ENCODE results near the gene TULP3. TPM values are rescaled to one million over a fixed set of nuclear protein-coding genes. Genes with fewer than 3 reads are reported as not detected.

The TULP3 gene, protein sequence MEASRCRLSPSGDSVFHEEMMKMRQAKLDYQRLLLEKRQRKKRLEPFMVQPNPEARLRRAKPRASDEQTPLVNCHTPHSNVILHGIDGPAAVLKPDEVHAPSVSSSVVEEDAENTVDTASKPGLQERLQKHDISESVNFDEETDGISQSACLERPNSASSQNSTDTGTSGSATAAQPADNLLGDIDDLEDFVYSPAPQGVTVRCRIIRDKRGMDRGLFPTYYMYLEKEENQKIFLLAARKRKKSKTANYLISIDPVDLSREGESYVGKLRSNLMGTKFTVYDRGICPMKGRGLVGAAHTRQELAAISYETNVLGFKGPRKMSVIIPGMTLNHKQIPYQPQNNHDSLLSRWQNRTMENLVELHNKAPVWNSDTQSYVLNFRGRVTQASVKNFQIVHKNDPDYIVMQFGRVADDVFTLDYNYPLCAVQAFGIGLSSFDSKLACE
- total RNA-seq, result 1 to 10 TPM; 4.7 to 9.6 (median 7.4) TPM
- polyA plus RNA-seq, result 1 to 10 TPM; 4.5 to 6.7 TPM
- 10.2 reads per million, percentile 36 among the genes with 10 or more reads in this experiment for total RNA-seq

DNA sequence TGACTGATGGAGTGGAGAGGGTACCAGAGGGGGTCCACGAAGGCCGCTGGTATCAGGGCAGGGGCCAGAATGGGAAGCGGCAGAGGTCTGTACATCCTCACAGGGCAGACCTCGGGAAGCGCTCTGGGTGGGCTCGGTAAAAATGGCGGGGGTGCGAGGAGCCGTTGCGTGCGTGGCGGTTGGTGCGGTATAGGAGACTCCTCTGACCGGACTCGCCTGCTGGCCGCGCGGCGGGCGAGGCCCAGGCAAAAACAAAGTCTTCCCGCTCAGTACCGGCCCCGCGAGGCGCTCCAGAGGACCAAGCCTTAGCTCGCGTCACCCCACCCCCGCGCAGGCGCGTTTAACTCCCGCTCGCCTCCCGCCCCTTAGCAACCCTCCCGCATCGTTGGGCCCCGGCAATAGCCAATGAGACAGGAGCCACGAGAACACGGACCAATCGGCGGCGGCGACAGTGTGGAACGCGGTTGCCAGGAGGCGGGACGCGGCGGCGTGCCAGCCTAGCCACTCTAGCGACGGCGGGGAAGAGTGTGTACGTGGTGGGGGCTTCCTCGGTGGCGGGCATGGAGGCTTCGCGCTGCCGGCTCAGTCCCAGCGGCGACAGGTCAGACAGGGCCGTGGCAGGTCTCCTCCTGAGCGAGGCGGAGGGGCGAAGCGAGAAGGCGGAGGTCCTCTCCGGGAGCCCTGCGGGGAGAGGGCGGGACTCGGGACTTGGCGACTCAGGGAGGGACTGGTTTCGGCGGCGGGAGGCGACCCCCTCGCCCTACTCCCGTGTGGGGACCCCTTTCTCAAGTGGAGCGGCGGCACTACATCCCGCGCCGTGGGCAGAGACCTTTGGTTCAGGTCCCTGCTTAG, at the start of gene TULP3:
Gene TULP3, plus strand, starts transcription at position 504 of the 852 bp plus-strand sequence. Its CDS starts 57 bp downstream, at position 561.
- Mint-ChIP-seq H3K27ac (peak within 1 kb of the TSS; percentile 81 to 97 (median 97)), H3K4me1 (peaks cover 15 to 35% (median 31%) of the 10 kb centered on the region in 7 donors), H3K4me3 (peak within 1 kb of the TSS; percentile 93 to 100 (median 98)), H3K27me3 (peaks cover 0 to 2% (median 0%) of the 10 kb centered on the region in 5 donors), H3K36me3 (peaks cover 0 to 11% (median 4%) of the 10 kb centered on the region in 5 donors), H3K9me3 (peaks cover 0 to 2% (median 0%) of the 10 kb centered on the region in 11 donors)
- POLR2A ChIA-PET, result interaction anchor here (0.9 to 1.8 kb wide), 4 partner anchors 10 to 95 kb away, joined by 5 to 21 read pairs (median 8); partner anchors contain the start of genes FOXM1 and RHNO1
- Histone ChIP-seq H3K27ac (ENCODE audit: low read depth, low read length) (peak within 1 kb of the TSS; percentile 89), H3K4me3 (ENCODE audit: low read length) (peak within 1 kb of the TSS; percentile 96), H3K27me3 (ENCODE audit: control insufficient read depth in 2 of 2, insufficient read depth in 2 of 2, low read length in 2 of 2) (no peaks in the 10 kb centered on the region), H3K4me1 (ENCODE audit: control insufficient read depth in 2 of 2, insufficient read depth in 2 of 2, low read length in 2 of 2) (peaks cover 3 to 8% of the 10 kb centered on the region in 2 donors), H3K36me3 (ENCODE audit: control insufficient read depth in 2 of 3, insufficient read depth in 3 of 3, low read length in 3 of 3) (peaks cover 0 to 26% (median 0%) of the 10 kb centered on the region in 3 experiments), H3K9me3 (ENCODE audit: control insufficient read depth in 2 of 3, low read length in 3 of 3) (no peaks in the 10 kb centered on the region)
- ATAC-seq (peak; percentile 99), DNase-seq (peak; percentile 95 to 98 (median 97))
- intact Hi-C loops (cut with micrococcal nuclease), result loop anchor here (1.0 to 5.0 kb wide), 10 partner anchors 13 to 1757 kb away; partner anchors contain the start of genes FKBP4 (in 2 of the 2), FOXM1 (in 2 of the 2), ITFG2 (in 2 of the 2) and RHNO1 (in 2 of the 2)
- CTCF ChIA-PET, result interaction anchor here (1.9 kb wide), 1 partner anchor 13 kb away, joined by 6 read pairs; the partner anchor contains the start of genes FOXM1 and RHNO1

GRCh38 chr12:2841056-2841650, 49.5 kb upstream of the TULP3 start:
- Histone ChIP-seq H3K4me1 (ENCODE audit: control insufficient read depth in 2 of 2, insufficient read depth in 2 of 2, low read length in 2 of 2) (no peaks in the 10 kb centered on the region), H3K27me3 (ENCODE audit: control insufficient read depth in 2 of 2, insufficient read depth in 2 of 2, low read length in 2 of 2) (no peaks in the 10 kb centered on the region), H3K36me3 (ENCODE audit: control insufficient read depth in 2 of 3, insufficient read depth in 3 of 3, low read length in 3 of 3) (peaks cover 0 to 68% (median 8%) of the 10 kb centered on the region in 3 experiments), H3K27ac (ENCODE audit: low read depth, low read length) (no peak overlapping the region), H3K4me3 (ENCODE audit: low read length) (no peak overlapping the region), H3K9me3 (ENCODE audit: control insufficient read depth in 2 of 3, low read length in 3 of 3) (no peaks in the 10 kb centered on the region)
- Mint-ChIP-seq H3K36me3 (peaks cover 5 to 45% (median 24%) of the 10 kb centered on the region in 5 donors), H3K27me3 (no peaks in the 10 kb centered on the region), H3K27ac (no peak overlapping the region), H3K4me3 (no peak overlapping the region), H3K4me1 (peaks cover 0 to 6% (median 0%) of the 10 kb centered on the region in 7 donors), H3K9me3 (no peaks in the 10 kb centered on the region)
- CTCF ChIA-PET, result no interaction called here
- ATAC-seq (no peak), DNase-seq (no peak)
- intact Hi-C loops (cut with micrococcal nuclease), result no loop called here
- POLR2A ChIA-PET, result no interaction called here

- ChIA-PET POLR2A (no interaction called here), CTCF (no interaction called here)
- H3K27me3 ChIP-seq (ENCODE audit: control insufficient read depth in 2 of 2, insufficient read depth in 2 of 2, low read length in 2 of 2), result no peaks in the 10 kb centered on the region
- H3K4me1 ChIP-seq (ENCODE audit: control insufficient read depth in 2 of 2, insufficient read depth in 2 of 2, low read length in 2 of 2), result no peaks in the 10 kb centered on the region
- no peaks in the 10 kb centered on the region for H3K9me3 ChIP-seq (ENCODE audit: control insufficient read depth in 2 of 3, low read length in 3 of 3)
- DNase-seq (no peak), ATAC-seq (no peak)
- H3K4me3 Mint-ChIP-seq, result no peak overlapping the region
- H3K9me3 Mint-ChIP-seq, result no peaks in the 10 kb centered on the region
- peaks cover 0 to 7% (median 0%) of the 10 kb centered on the region in 7 donors for H3K4me1 Mint-ChIP-seq
- H3K36me3 ChIP-seq (ENCODE audit: control insufficient read depth in 2 of 3, insufficient read depth in 3 of 3, low read length in 3 of 3), result peaks cover 0 to 69% (median 6%) of the 10 kb centered on the region in 3 experiments
- no peaks in the 10 kb centered on the region for H3K27me3 Mint-ChIP-seq
- intact Hi-C loops (cut with micrococcal nuclease), result no loop called here
- no peak overlapping the region for H3K4me3 ChIP-seq (ENCODE audit: low read length)
- H3K27ac ChIP-seq (ENCODE audit: low read depth, low read length), result no peak overlapping the region
- H3K36me3 Mint-ChIP-seq, result peaks cover 5 to 57% (median 24%) of the 10 kb centered on the region in 5 donors
- H3K27ac Mint-ChIP-seq, result no peak overlapping the region
These were observed 47.7 kb upstream of the TULP3 start for GRCh38 chr12:2842948-2843347.

DNA sequence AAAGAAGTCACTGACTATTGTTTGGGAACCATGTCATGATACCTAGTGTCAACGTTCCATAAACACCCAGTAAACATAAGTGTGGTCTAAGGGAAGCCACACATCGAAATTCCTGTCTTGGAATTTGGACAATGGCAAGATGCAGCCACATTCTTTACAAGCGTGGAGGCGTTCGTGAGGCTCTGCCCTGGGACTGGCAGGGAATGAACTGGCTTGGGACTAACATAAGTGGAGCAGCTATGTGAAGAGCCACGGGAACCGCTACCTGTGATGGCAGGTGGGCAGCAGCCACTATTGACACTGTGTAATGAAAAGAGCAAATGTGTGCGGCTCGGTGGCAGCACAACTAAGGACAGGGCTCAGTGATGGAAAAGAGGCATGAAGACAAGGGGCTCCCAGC, 45.9 kb upstream of the TULP3 start:
- Histone ChIP-seq H3K4me3 (ENCODE audit: low read length) (no peak overlapping the region), H3K27ac (ENCODE audit: low read depth, low read length) (no peak overlapping the region), H3K27me3 (ENCODE audit: control insufficient read depth in 2 of 2, insufficient read depth in 2 of 2, low read length in 2 of 2) (no peaks in the 10 kb centered on the region), H3K9me3 (ENCODE audit: control insufficient read depth in 2 of 3, low read length in 3 of 3) (no peaks in the 10 kb centered on the region), H3K36me3 (ENCODE audit: control insufficient read depth in 2 of 3, insufficient read depth in 3 of 3, low read length in 3 of 3) (peaks cover 0 to 68% (median 0%) of the 10 kb centered on the region in 3 experiments), H3K4me1 (ENCODE audit: control insufficient read depth in 2 of 2, insufficient read depth in 2 of 2, low read length in 2 of 2) (no peaks in the 10 kb centered on the region)
- DNase-seq, result no peak
- Mint-ChIP-seq H3K4me1 (peaks cover 0 to 7% (median 0%) of the 10 kb centered on the region in 7 donors), H3K9me3 (no peaks in the 10 kb centered on the region), H3K36me3 (peaks cover 5 to 53% (median 13%) of the 10 kb centered on the region in 5 donors), H3K27me3 (no peaks in the 10 kb centered on the region), H3K27ac (no peak overlapping the region), H3K4me3 (no peak overlapping the region)
- ATAC-seq, result no peak
- POLR2A ChIA-PET, result interaction anchor here (0.9 kb wide), 1 partner anchor 8 kb away, joined by 3 read pairs; no protein-coding TSS in a partner anchor
- CTCF ChIA-PET, result interaction anchor here (0.8 kb wide), 1 partner anchor 99 kb away, joined by 7 read pairs; no protein-coding TSS in a partner anchor
- intact Hi-C loops (cut with micrococcal nuclease), result no loop called here

GRCh38 chr12:2845280-2845679, 45.4 kb upstream of the TULP3 start:
- POLR2A ChIA-PET, result interaction anchor here (0.7 to 0.9 kb wide), 2 partner anchors 8 to 194 kb away, joined by 3 read pairs; no protein-coding TSS in a partner anchor
- no peaks in the 10 kb centered on the region for H3K27me3 Mint-ChIP-seq
- no peak overlapping the region for H3K4me3 Mint-ChIP-seq
- DNase-seq (no peak), ATAC-seq (no peak)
- no peaks in the 10 kb centered on the region for H3K27me3 ChIP-seq (ENCODE audit: control insufficient read depth in 2 of 2, insufficient read depth in 2 of 2, low read length in 2 of 2)
- H3K9me3 ChIP-seq (ENCODE audit: control insufficient read depth in 2 of 3, low read length in 3 of 3), result no peaks in the 10 kb centered on the region
- intact Hi-C loops (cut with micrococcal nuclease), result no loop called here
- no peak overlapping the region for H3K27ac Mint-ChIP-seq
- H3K36me3 Mint-ChIP-seq, result peaks cover 5 to 52% (median 11%) of the 10 kb centered on the region in 5 donors
- CTCF ChIA-PET, result interaction anchor here (0.8 kb wide), 1 partner anchor 99 kb away, joined by 7 read pairs; no protein-coding TSS in a partner anchor
- no peaks in the 10 kb centered on the region for H3K9me3 Mint-ChIP-seq
- no peaks in the 10 kb centered on the region for H3K4me1 ChIP-seq (ENCODE audit: control insufficient read depth in 2 of 2, insufficient read depth in 2 of 2, low read length in 2 of 2)
- H3K36me3 ChIP-seq (ENCODE audit: control insufficient read depth in 2 of 3, insufficient read depth in 3 of 3, low read length in 3 of 3), result peaks cover 0 to 64% (median 0%) of the 10 kb centered on the region in 3 experiments
- H3K27ac ChIP-seq (ENCODE audit: low read depth, low read length), result no peak overlapping the region
- no peak overlapping the region for H3K4me3 ChIP-seq (ENCODE audit: low read length)
- peaks cover 0 to 6% (median 0%) of the 10 kb centered on the region in 7 donors for H3K4me1 Mint-ChIP-seq
